ENCODE data around the gene KLHL10. TPM values are rescaled to one million over a fixed set of nuclear protein-coding genes. Genes with fewer than 3 reads are reported as not detected.
A peak's percentile ranks its signal among the peaks of the same experiment; 100 is the strongest.

The KLHL10 gene
- total and polyA plus RNA-seq, 9 of the 15 experiments (the other 6 are each of a cell fraction or from before 2014, with no cell fraction given) = 0.06 to 0.56 (median 0.12) TPM; not detected in 5

- TF ChIP-seq, protein P1, sequence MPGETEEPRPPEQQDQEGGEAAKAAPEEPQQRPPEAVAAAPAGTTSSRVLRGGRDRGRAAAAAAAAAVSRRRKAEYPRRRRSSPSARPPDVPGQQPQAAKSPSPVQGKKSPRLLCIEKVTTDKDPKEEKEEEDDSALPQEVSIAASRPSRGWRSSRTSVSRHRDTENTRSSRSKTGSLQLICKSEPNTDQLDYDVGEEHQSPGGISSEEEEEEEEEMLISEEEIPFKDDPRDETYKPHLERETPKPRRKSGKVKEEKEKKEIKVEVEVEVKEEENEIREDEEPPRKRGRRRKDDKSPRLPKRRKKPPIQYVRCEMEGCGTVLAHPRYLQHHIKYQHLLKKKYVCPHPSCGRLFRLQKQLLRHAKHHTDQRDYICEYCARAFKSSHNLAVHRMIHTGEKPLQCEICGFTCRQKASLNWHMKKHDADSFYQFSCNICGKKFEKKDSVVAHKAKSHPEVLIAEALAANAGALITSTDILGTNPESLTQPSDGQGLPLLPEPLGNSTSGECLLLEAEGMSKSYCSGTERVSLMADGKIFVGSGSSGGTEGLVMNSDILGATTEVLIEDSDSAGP (CRISPR knock-in tag; IDR thresholded peaks at IDR 0.05) = no peak
- no peak for TF ChIP-seq BCL6 (CRISPR knock-in tag; IDR thresholded peaks at IDR 0.05)
- TF ChIP-seq BACH1 (tag; IDR thresholded peaks at IDR 0.05) = no peak
- TF ChIP-seq BHLHE40 (IDR thresholded peaks at IDR 0.05; ENCODE audit: low read length) = no peak
- TF ChIP-seq, protein P2, sequence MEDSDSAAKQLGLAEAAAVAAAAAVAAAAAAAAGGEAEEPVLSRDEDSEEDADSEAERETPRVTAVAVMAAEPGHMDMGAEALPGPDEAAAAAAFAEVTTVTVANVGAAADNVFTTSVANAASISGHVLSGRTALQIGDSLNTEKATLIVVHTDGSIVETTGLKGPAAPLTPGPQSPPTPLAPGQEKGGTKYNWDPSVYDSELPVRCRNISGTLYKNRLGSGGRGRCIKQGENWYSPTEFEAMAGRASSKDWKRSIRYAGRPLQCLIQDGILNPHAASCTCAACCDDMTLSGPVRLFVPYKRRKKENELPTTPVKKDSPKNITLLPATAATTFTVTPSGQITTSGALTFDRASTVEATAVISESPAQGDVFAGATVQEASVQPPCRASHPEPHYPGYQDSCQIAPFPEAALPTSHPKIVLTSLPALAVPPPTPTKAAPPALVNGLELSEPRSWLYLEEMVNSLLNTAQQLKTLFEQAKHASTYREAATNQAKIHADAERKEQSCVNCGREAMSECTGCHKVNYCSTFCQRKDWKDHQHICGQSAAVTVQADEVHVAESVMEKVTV (CRISPR knock-in tag; IDR thresholded peaks at IDR 0.05) = no peak
- no peak; the same call in 1 of the 2 replicates for TF ChIP-seq CBX1 (IDR thresholded peaks at IDR 0.05; ENCODE audit: low read depth)
- no peak for TF ChIP-seq BCLAF1 (IDR thresholded peaks at IDR 0.05; ENCODE audit: borderline replicate concordance in 1 of 2, control insufficient read depth in 1 of 2, low read depth in 2 of 2, low read length in 1 of 2)
- TF ChIP-seq MNT (conservative IDR thresholded peaks at IDR 0.05) = peak in 1 of 2 experiments; percentile 46; a peak in 1 of 4 replicates
- TF ChIP-seq ZNF668 (CRISPR knock-in tag; IDR thresholded peaks at IDR 0.05) = no peak
- TF ChIP-seq SMAD4 (CRISPR knock-in tag; conservative IDR thresholded peaks at IDR 0.05) = no peak
- no peak for TF ChIP-seq DDX20 (tag; IDR thresholded peaks at IDR 0.05; ENCODE audit: low read depth)
- no peak for TF ChIP-seq CBX5 (IDR thresholded peaks at IDR 0.05; ENCODE audit: borderline replicate concordance, low read depth)
- TF ChIP-seq NFYB (IDR thresholded peaks at IDR 0.05; ENCODE audit: extremely low read depth, insufficient read length) = no peak
- TF ChIP-seq ZBTB2 (IDR thresholded peaks at IDR 0.05) = no peak
- TF ChIP-seq CC2D1A (IDR thresholded peaks at IDR 0.05) = no peak
- TF ChIP-seq, protein P3, sequence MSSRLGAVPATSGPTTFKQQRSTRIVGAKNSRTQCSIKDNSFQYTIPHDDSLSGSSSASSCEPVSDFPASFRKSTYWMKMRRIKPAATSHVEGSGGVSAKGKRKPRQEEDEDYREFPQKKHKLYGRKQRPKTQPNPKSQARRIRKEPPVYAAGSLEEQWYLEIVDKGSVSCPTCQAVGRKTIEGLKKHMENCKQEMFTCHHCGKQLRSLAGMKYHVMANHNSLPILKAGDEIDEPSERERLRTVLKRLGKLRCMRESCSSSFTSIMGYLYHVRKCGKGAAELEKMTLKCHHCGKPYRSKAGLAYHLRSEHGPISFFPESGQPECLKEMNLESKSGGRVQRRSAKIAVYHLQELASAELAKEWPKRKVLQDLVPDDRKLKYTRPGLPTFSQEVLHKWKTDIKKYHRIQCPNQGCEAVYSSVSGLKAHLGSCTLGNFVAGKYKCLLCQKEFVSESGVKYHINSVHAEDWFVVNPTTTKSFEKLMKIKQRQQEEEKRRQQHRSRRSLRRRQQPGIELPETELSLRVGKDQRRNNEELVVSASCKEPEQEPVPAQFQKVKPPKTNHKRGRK (tag; IDR thresholded peaks at IDR 0.05) = no peak
Observed at GRCh38 chr17:41864836-41865595, 27.4 kb downstream of the KLHL10 start, which contains the start of gene KLHL11 (continued).

Measured in K562 (cell line).